ENCODE data around the gene ESRRG. TPM values are rescaled to one million over a fixed set of nuclear protein-coding genes. Genes with fewer than 3 reads are reported as not detected.
A peak's percentile ranks its signal among the peaks of the same experiment; 100 is the strongest.

ESRRG gene
- total and polyA plus RNA-seq, 2 of the 8 experiments (the other 6 are each of a cell fraction or from before 2014, with no cell fraction given) = 0.59 to 1.4 TPM

GRCh38 chr1:216600730-216601609 is 122.3 kb downstream of the ESRRG start:
- H2BK20ac ChIP-seq (ENCODE audit: low read length) = peak overlapping the region; percentile 44; the same call in 1 of the 2 replicates
- H4K8ac ChIP-seq (ENCODE audit: extremely low read depth, insufficient read depth, low read length) = peak overlapping the region; percentile 97; the same call in 1 of the 2 replicates
- no peak overlapping the region; the same call in 1 of the 2 replicates for H3K27ac ChIP-seq (ENCODE audit: low read depth, low read length)
- H3K4ac ChIP-seq (replicated peaks; ENCODE audit: insufficient read length, low read depth, low read length) = no peak overlapping the region
- H3K18ac ChIP-seq (ENCODE audit: extremely low read depth, low read length) = 0 out of 2 replicates have a peak overlapping the region, but pooled peaks have one; percentile 36
- no peaks in the 10 kb centered on the region; the same call in none of the 2 replicates for H3K23me2 ChIP-seq (ENCODE audit: low read depth, low read length)
- H3K4me2 ChIP-seq (ENCODE audit: insufficient read depth in 1 of 2, low read depth in 2 of 2, low read length in 2 of 2) = peak overlapping the region; percentile 83 to 90
- H2BK15ac ChIP-seq (ENCODE audit: low read length) = no peak overlapping the region
- H3K9ac ChIP-seq (replicated peaks in 1 of 4; ENCODE audit: extremely low read depth in 1 of 4, low read depth in 3 of 4, low read length in 3 of 4) = peak overlapping the region; percentile 64 to 91 (median 76)
- H2BK120ac ChIP-seq (replicated peaks; ENCODE audit: low read depth, low read length) = no peak overlapping the region
- no peak overlapping the region for H4K5ac ChIP-seq (ENCODE audit: insufficient read length, low read depth, low read length)
- DNase-seq (ENCODE audit: low read depth in 1 of 2, low spot score in 2 of 2) (peak; percentile 38 to 77), FAIRE-seq (peak; percentile 69)
- peaks cover 0 to 4% (median 2%) of the 10 kb centered on the region in 4 experiments; a peak in 1 of 7 replicates for H3K27me3 ChIP-seq (replicated peaks in 1 of 4; ENCODE audit: control insufficient read depth in 3 of 4, extremely low read depth in 1 of 4, insufficient read depth in 3 of 4, low read length in 3 of 4)
- POLR2A ChIA-PET (ENCODE audit: partially characterized antibody) = interaction anchor here (0.6 kb wide), 1 partner anchor 1518 kb away, joined by 3 read pairs; no protein-coding TSS in a partner anchor
- peak overlapping the region; percentile 45; the same call in 1 of the 2 replicates for H2BK12ac ChIP-seq (ENCODE audit: low read depth, low read length)
- H3K56ac ChIP-seq (replicated peaks; ENCODE audit: insufficient read length, low read depth, low read length) = no peak overlapping the region
- H3K9me3 ChIP-seq (ENCODE audit: insufficient read depth in 2 of 2, low read depth in 1 of 2, low read length in 1 of 2) = no peaks in the 10 kb centered on the region
- peak overlapping the region; percentile 62 to 71 (median 65) for H3K4me3 ChIP-seq (ENCODE audit: extremely low read depth in 1 of 4, insufficient read depth in 2 of 4, low read depth in 3 of 4, low read length in 4 of 4)
- H4K91ac ChIP-seq (replicated peaks; ENCODE audit: insufficient read length, low read length) = no peak overlapping the region
- H3K14ac ChIP-seq (ENCODE audit: insufficient read length) = no peak overlapping the region
- no peaks in the 10 kb centered on the region for H4K20me1 ChIP-seq (replicated peaks in 1 of 2; ENCODE audit: control insufficient read depth in 1 of 2, insufficient read depth in 2 of 2, low read length in 2 of 2)
- peak overlapping the region; percentile 97; the same call in 1 of the 2 replicates for H2AFZ ChIP-seq (ENCODE audit: low read length)
- no peak overlapping the region for H3K23ac ChIP-seq (ENCODE audit: insufficient read length)
- H2BK5ac ChIP-seq (ENCODE audit: low read depth, low read length) = peak overlapping the region; percentile 36; the same call in 1 of the 2 replicates
- no peaks in the 10 kb centered on the region for H3K36me3 ChIP-seq (ENCODE audit: control insufficient read depth in 2 of 4, insufficient read depth in 4 of 4, low read length in 3 of 4)
- no peaks in the 10 kb centered on the region for H3K79me2 ChIP-seq (ENCODE audit: control insufficient read depth in 1 of 2, insufficient read depth in 2 of 2, low read length in 2 of 2)
- CTCF ChIA-PET (ENCODE audit: partially characterized antibody) = interaction anchor here (0.6 to 2.3 kb wide), 16 partner anchors 10 to 712 kb away, joined by 3 to 9 read pairs (median 4); no protein-coding TSS in a partner anchor
- no peaks in the 10 kb centered on the region for H3K79me1 ChIP-seq (ENCODE audit: low read depth, low read length)
- H2AK5ac ChIP-seq (ENCODE audit: low read depth, low read length) = no peak overlapping the region
- 3% methylated on average over 31 of the region's 58 CpGs; no CpG with 5 or more reads in 1 of the 2 experiments for WGBS, 2 experiments (ENCODE audit: extremely low coverage in 1 of 2, insufficient coverage in 1 of 2, insufficient read length in 1 of 2, insufficient replicate concordance in 2 of 2, low coverage in 1 of 2, low lambda C conversion rate in 2 of 2, missing lambda C conversion rate in 1 of 2)
- peaks cover 0 to 9% (median 2%) of the 10 kb centered on the region in 4 experiments; a peak in 4 of 7 replicates for H3K4me1 ChIP-seq (replicated peaks in 1 of 4; ENCODE audit: control insufficient read depth in 3 of 4, insufficient read depth in 4 of 4, low read length in 3 of 4)
- 0 out of 2 replicates have a peak, but pooled peaks have one; percentile 13 for TF ChIP-seq YY1 (IDR thresholded peaks at IDR 0.05; ENCODE audit: low read depth, low read length)
- TF ChIP-seq GTF2F1 (IDR thresholded peaks at IDR 0.05; ENCODE audit: borderline replicate concordance, low read depth, low read length) = no peak
- no peak for TF ChIP-seq MAFK (IDR thresholded peaks at IDR 0.05; ENCODE audit: low read depth, low read length)
- TF ChIP-seq MAX (IDR thresholded peaks at IDR 0.05) = peak; percentile 13; the same call in 1 of the 2 replicates
- no peak for TF ChIP-seq ATF2 (IDR thresholded peaks at IDR 0.05; ENCODE audit: low read length)
- TF ChIP-seq BCL11A (IDR thresholded peaks at IDR 0.05; ENCODE audit: low read depth in 2 of 2, low read length in 2 of 2) = no peak
- TF ChIP-seq POU5F1 (IDR thresholded peaks at IDR 0.05; ENCODE audit: low read depth, low read length) = 0 out of 2 replicates have a peak, but pooled peaks have one; percentile 53
- no peak for TF ChIP-seq TCF12 (IDR thresholded peaks at IDR 0.05; ENCODE audit: low read depth, low read length)
- TF ChIP-seq HDAC6 (IDR thresholded peaks at IDR 0.05; ENCODE audit: low read depth, low read length) = no peak

Measured in H1 (cell line).